GM18873 (cell line): ENCODE data around the gene JTB.

ENCODE experiments used
- ATAC-seq: cut with Tn5 transposase; IDR thresholded peaks from one replicate; pipeline ENCODE4 v1.9.1; 2021; ENCODE audit warnings: mild to moderate bottlenecking, moderate library complexity, moderate number of reproducible peaks; ENCODE audit not compliant: unreplicated experiment, low FRiP score

Gene JTB

DNA sequence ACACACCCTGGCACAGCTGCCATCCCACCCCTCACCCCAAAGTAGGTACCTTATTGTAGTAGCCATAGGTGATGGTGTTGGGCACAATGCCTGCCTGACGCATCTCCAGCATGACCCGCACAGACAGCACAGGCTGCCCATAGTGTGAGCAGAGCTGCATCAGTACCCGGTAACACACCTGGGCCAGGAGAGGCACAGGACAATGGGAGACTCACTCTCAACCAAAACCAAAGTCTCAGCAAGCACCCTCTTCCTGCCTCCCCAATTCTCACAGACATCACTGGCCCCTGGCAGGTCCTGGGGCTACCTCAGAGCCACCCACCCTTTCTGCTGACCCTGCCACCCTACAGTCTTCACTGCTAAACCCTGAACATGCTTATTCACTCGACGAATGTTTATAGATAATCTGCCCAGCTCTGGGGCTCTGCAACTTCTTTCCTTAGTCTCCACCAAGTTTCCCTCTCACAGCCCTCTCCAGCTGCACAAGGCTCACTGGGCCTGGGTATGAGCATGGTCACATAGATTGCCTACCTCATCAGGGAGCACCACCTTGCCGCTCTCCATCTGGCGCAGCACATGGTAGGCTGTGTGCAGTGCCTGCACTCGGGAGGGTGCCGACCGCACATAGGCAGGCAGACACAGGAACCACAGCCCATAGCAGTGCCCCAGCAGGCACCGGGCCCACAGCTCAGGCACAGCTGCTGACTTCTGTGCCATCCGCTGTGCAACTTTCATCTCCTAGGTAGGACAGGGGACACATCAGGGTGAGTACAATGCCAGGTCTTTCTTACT is 41.3 kb downstream of the JTB start:
- ATAC-seq = no peak

- ATAC-seq = no peak
Measured at GRCh38 chr1:153934746-153935145, 42.7 kb downstream of the JTB start.

DNA sequence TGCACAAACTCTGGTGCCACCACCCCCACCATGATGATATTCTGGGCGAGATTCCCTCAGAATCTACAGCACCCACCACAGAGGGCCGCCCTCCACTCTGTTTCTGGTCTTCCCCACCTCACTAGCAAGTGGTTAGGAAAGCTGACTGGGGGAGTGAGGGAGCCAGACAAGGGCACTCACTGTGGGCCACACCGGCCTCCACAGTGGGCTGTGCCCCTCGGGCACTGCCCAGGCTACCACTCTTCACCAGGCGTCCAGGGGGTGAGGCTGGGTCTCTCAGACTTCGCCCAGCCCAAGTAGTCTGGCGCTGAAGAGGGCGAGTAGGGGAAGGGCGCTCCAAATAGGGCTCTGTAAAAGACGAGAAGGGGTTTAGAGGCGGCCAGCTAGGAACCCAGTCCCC is 43.5 kb downstream of the JTB start:
- ATAC-seq = no peak

DNA sequence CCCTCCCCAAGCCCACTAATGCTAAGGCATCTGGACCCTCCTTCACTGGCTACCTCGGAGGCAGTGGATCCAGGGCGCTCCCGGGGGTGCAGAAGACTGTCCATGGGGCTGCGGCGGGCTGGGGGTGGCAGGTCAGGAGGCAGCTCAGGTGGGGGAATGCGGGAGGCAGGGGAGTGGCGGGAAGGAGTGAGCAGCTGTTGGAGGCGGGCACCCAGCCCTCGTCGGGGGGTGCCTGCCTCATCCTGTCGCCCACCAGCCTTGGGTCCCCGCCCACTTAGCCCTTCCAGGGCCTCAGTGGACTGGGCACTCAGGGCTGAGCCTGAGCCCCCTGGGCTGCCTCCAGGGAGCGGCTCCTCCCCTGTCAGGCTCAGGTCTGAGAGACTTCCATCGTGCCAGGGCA is 44.0 kb downstream of the JTB start:
- ATAC-seq = no peak

- no peak for ATAC-seq
Measured at GRCh38 chr1:153932156-153933131, 45.0 kb downstream of the JTB start.

- ATAC-seq = no peak
Measured at GRCh38 chr1:153929981-153930948, 47.2 kb downstream of the JTB start.

GRCh38 chr1:153929426-153929825 is 48.0 kb downstream of the JTB start:
- ATAC-seq = no peak

DNA sequence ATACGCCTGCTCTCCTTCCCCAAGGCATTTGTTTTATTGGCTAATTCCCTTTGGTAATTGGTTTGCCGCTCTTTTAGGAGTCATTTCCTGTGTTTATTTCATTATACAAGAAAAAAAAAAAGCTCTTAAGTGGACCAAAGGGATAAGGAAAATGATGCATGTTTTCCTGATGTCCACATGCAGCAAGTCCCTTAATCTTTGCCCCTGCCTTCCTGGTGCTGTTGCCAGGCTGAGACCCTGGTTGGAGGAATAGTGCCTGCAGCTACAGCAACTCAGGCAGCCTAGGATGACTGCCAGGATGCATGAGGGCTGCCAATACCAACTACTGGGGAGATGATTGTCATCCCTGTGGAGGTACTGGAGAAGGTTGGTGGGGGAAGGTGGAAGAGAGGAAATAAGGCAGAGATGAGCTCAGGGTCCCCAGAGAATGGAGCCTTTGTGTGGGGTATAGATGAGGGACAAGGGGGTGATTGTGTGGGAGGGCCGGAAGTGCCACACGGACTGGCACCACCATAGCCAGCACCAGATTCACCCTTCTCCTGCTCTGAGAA is 48.6 kb downstream of the JTB start:
- no peak for ATAC-seq

DNA sequence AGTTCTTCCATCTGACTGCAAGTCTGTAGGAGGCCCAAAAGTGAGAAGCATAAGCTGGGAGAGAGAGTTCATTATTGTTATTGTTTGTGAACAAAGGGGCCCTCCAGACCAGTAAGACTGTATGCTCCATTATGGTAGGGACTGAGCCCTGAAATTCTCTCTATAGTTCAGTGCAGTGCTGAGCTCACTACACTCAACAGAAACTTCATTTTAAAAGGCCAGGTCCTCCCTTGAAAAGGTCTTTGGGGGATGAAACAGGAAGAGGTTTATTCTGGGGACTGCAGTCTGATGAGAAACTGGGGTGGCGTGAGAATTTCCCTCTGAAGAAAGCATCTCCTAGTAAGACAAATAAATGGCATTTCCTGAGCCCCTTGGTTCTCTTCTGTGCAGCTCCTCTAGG is 49.2 kb downstream of the JTB start:
- ATAC-seq = no peak

DNA sequence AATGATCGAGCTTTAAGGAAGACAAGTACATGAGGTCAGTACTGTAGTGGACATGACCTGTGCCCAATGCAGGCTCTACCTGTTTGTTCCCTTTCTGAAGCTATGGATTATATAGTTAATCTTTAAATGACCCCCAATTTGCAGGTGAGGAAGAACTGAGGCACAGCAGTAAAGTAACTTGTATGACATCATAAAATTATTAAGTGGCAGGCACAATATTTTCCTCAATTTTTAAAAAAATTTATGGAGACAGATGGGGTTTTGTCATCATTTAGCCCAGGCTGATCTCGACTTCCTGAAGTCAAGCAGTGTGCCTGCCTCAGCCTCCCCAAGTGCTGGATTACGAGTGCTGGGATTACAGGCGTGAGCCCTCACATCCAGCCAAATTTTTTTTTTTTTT is 51.1 kb downstream of the JTB start:
- ATAC-seq = no peak
